ENCODE measurements around the gene KCNQ1OT1. TPM values are rescaled to one million over a fixed set of nuclear protein-coding genes. Genes with fewer than 3 reads are reported as not detected.

KCNQ1OT1 gene
- total RNA-seq, 2 donors from 2014 or later, result 1.0 to 2.1 TPM

- 81% methylated on average over 9 of the region's 10 CpGs for WGBS
- no peak for DNase-seq (ENCODE audit: low spot score)
- Histone ChIP-seq H3K9me3 (no peaks in the 10 kb centered on the region), H3K27ac (no peak overlapping the region), H3K4me3 (no peak overlapping the region), H3K27me3 (replicated peaks; ENCODE audit: insufficient read depth) (no peaks in the 10 kb centered on the region), H3K36me3 (no peaks in the 10 kb centered on the region), H3K4me1 (replicated peaks) (no peaks in the 10 kb centered on the region)
- intact Hi-C loops (cut with DNase I), result loop anchor here (10.0 kb wide), 1 partner anchor 127 kb away; no protein-coding TSS in a partner anchor
- no peak for TF ChIP-seq POLR2AphosphoS5 (IDR thresholded peaks at IDR 0.05)
- TF ChIP-seq POLR2A (IDR thresholded peaks at IDR 0.05), result no peak
- no peak for TF ChIP-seq CTCF (IDR thresholded peaks at IDR 0.05)
These were observed 108.0 kb downstream of the KCNQ1OT1 start for GRCh38 chr11:2591805-2592204.

- intact Hi-C loops (cut with DNase I), result loop anchor here (10.0 kb wide), 1 partner anchor 126 kb away; no protein-coding TSS in a partner anchor
- Histone ChIP-seq H3K9me3 (no peaks in the 10 kb centered on the region), H3K36me3 (no peaks in the 10 kb centered on the region), H3K27ac (no peak overlapping the region), H3K4me1 (replicated peaks) (no peaks in the 10 kb centered on the region), H3K27me3 (replicated peaks; ENCODE audit: insufficient read depth) (no peaks in the 10 kb centered on the region), H3K4me3 (no peak overlapping the region)
- 57% methylated on average over 23 of the region's 28 CpGs for WGBS
- TF ChIP-seq POLR2A (IDR thresholded peaks at IDR 0.05) (no peak), CTCF (IDR thresholded peaks at IDR 0.05) (no peak), POLR2AphosphoS5 (IDR thresholded peaks at IDR 0.05) (no peak)
- no peak for DNase-seq (ENCODE audit: low spot score)
These were observed 108.6 kb downstream of the KCNQ1OT1 start for GRCh38 chr11:2590965-2591754.

GRCh38 chr11:2590131-2590964 lies 109.4 kb downstream of the KCNQ1OT1 start:
- Histone ChIP-seq H3K4me3 (no peak overlapping the region), H3K27me3 (replicated peaks; ENCODE audit: insufficient read depth) (no peaks in the 10 kb centered on the region), H3K9me3 (no peaks in the 10 kb centered on the region), H3K27ac (no peak overlapping the region), H3K36me3 (no peaks in the 10 kb centered on the region), H3K4me1 (replicated peaks) (no peaks in the 10 kb centered on the region)
- DNase-seq (ENCODE audit: low spot score), result no peak
- WGBS, result 92% methylated on average over 13 of the region's 13 CpGs
- TF ChIP-seq POLR2A (IDR thresholded peaks at IDR 0.05) (no peak), POLR2AphosphoS5 (IDR thresholded peaks at IDR 0.05) (no peak), CTCF (IDR thresholded peaks at IDR 0.05) (no peak)
- intact Hi-C loops (cut with DNase I), result loop anchor here (10.0 kb wide), 1 partner anchor 126 kb away; no protein-coding TSS in a partner anchor

- DNase-seq (ENCODE audit: low spot score), result no peak
- Histone ChIP-seq H3K27me3 (replicated peaks; ENCODE audit: insufficient read depth) (no peaks in the 10 kb centered on the region), H3K9me3 (no peaks in the 10 kb centered on the region), H3K4me3 (no peak overlapping the region), H3K4me1 (replicated peaks) (no peaks in the 10 kb centered on the region), H3K36me3 (no peaks in the 10 kb centered on the region), H3K27ac (no peak overlapping the region)
- TF ChIP-seq POLR2A (IDR thresholded peaks at IDR 0.05) (no peak), POLR2AphosphoS5 (IDR thresholded peaks at IDR 0.05) (no peak), CTCF (IDR thresholded peaks at IDR 0.05) (no peak)
- intact Hi-C loops (cut with DNase I), result no loop called here
- WGBS, result 89% methylated on average over 12 of the region's 12 CpGs
These were observed 110.3 kb downstream of the KCNQ1OT1 start for GRCh38 chr11:2589538-2589934.
